ENCODE data around the gene PTGER3. TPM values are rescaled to one million over a fixed set of nuclear protein-coding genes. Genes with fewer than 3 reads are reported as not detected.

The PTGER3 gene
- total RNA-seq, 1 donor from 2014 or later: 1.9 TPM

DNA sequence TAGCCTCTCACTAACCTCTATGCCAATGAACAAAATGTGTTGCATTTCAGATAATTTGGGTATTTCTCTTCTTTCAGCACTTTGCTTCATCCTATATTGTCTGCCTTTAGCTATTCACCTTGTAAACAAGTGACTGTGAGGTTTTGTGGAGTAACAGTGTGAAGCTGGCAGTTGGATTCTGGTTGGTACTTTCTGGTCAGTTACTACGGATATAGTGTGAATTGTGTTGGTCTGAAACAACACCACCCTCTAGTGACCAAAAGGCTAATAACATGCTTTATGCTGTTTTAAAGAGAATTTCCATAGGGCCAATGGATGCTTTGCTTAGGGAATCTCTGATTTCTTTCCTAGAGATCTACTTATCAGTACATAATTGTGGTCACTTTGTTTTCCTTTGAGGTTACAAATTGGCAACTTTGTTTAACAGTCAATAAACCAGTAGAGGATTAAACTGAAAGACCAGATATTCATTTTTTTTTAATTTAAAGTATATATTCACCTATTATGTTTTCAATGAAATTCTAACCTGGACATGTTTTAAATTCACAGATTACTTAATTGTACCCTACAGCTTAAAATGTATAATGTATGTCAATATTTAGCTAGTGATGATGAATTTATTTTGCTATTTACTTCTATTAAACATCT lies 2.5 kb upstream of the PTGER3 start:
- peaks cover 19% of the 10 kb centered on the region for H3K4me1 ChIP-seq
- ATAC-seq (peak; percentile 64 to 66), DNase-seq (no peak)
- H3K36me3 ChIP-seq: no peaks in the 10 kb centered on the region
- intact Hi-C loops (cut with DNase I): loop anchor here (5.0 kb wide), 1 partner anchor 363 kb away; no protein-coding TSS in a partner anchor
- H3K9me3 ChIP-seq: no peaks in the 10 kb centered on the region
- no peak overlapping the region for H3K4me3 ChIP-seq
- peaks cover 27% of the 10 kb centered on the region for H3K27me3 ChIP-seq (ENCODE audit: low read depth)
- TF ChIP-seq, protein P1, sequence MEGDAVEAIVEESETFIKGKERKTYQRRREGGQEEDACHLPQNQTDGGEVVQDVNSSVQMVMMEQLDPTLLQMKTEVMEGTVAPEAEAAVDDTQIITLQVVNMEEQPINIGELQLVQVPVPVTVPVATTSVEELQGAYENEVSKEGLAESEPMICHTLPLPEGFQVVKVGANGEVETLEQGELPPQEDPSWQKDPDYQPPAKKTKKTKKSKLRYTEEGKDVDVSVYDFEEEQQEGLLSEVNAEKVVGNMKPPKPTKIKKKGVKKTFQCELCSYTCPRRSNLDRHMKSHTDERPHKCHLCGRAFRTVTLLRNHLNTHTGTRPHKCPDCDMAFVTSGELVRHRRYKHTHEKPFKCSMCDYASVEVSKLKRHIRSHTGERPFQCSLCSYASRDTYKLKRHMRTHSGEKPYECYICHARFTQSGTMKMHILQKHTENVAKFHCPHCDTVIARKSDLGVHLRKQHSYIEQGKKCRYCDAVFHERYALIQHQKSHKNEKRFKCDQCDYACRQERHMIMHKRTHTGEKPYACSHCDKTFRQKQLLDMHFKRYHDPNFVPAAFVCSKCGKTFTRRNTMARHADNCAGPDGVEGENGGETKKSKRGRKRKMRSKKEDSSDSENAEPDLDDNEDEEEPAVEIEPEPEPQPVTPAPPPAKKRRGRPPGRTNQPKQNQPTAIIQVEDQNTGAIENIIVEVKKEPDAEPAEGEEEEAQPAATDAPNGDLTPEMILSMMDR (IDR thresholded peaks at IDR 0.05): peak; percentile 71
- H3K27ac ChIP-seq: no peak overlapping the region

DNA sequence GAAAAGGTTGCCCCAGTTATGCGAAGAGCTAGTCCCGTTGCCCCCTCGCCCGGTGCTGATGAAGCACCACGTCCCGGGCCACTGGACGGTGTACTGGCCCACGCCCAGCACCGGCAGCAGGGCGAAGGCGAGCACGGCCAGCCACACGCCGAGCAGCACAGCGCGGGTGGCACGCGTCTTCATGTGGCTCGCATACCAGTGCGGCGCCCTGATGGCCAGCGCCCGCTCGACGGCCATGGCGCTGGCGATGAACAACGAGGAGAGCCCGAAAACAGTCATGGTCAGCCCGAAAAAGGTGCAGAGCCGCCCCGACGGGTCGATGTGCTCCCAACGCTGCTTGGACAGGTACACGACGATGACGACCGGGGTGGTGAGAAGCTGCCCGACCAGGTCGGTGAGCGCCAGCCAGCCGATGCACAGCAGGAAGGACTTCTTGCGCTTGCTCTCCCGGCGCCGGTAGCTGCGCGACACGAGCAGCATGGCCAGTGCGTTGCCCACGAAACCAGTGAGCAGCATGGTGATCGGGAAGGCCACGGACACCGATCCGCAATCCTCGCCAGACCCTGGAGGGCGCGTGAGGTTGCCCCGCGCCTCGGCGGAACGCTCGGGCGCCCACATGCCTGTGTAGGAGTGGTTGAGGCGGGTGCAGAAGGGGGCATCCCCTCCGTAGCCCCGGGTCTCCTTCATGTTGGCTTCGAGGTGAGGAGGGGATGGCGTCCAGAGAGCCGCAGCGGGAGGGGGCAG lies 553 bp downstream of the PTGER3 start:
- Histone ChIP-seq H3K4me1 (peaks cover 19% of the 10 kb centered on the region), H3K27ac (no peak overlapping the region), H3K27me3 (ENCODE audit: low read depth) (peaks cover 27% of the 10 kb centered on the region), H3K9me3 (no peaks in the 10 kb centered on the region), H3K36me3 (no peaks in the 10 kb centered on the region), H3K4me3 (peak overlapping the region; percentile 59)
- ATAC-seq (peak; percentile 59 to 63), DNase-seq (peak; percentile 53)
- TF ChIP-seq, protein P1 (IDR thresholded peaks at IDR 0.05): no peak
- intact Hi-C loops (cut with DNase I): loop anchor here (5.0 kb wide), 1 partner anchor 360 kb away; no protein-coding TSS in a partner anchor

DNA sequence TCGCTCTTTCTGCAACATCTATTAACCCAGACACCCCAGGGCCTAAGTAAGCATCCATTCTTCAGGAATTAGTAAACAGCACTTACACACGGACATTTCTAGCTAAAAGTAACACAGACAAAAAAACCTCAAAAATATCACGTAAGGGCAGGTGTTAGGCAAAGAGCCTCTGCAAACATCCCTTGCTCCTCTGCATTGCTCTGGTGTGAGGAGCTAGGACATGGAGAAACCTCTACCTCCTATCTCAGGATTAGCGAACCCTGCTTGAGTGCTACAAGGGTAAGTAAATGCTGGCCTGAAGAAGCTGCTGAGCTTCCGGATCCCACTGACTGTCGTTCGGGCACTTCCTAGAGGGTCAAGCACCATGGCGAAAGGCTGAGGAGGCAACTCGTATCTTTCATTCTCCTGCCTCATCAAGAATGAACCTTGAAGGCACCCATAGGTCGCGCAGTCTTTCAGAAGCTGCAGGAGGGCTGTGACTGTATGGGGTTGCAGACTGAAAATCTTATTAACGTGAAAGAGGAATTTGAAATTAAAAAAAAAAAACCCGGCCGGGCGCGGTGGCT lies 2.1 kb downstream of the PTGER3 start:
- Histone ChIP-seq H3K9me3 (no peaks in the 10 kb centered on the region), H3K4me3 (peak overlapping the region; percentile 10), H3K36me3 (no peaks in the 10 kb centered on the region), H3K27me3 (ENCODE audit: low read depth) (peaks cover 27% of the 10 kb centered on the region), H3K27ac (no peak overlapping the region), H3K4me1 (peaks cover 19% of the 10 kb centered on the region)
- no peak for ATAC-seq
- intact Hi-C loops (cut with DNase I): loop anchor here (5.0 kb wide), 1 partner anchor 358 kb away; no protein-coding TSS in a partner anchor
- DNase-seq: no peak
- TF ChIP-seq, protein P1 (IDR thresholded peaks at IDR 0.05): no peak

DNA sequence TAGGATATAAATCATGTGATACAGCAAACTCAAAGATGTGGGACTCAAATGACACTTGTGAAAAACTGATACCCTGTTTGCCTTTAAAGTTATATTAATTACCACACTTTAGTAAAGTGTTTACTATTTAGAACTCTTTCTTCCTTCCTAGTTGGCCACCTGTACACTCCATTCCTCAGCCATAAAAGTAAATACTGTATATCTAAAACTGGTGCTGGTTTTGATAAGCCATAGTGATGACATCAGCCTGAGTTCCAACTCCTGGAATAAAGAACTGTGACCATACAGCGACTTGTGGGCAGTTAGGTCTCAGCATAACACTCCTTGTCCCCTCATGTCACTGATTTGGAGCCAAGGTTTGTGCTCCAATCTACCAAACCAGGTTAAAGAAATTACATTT lies 2.8 kb downstream of the PTGER3 start:
- intact Hi-C loops (cut with DNase I): loop anchor here (5.0 kb wide), 1 partner anchor 358 kb away; no protein-coding TSS in a partner anchor
- peaks cover 19% of the 10 kb centered on the region for H3K4me1 ChIP-seq
- DNase-seq (no peak), ATAC-seq (no peak)
- no peaks in the 10 kb centered on the region for H3K9me3 ChIP-seq
- TF ChIP-seq, protein P1 (IDR thresholded peaks at IDR 0.05): no peak
- H3K36me3 ChIP-seq: no peaks in the 10 kb centered on the region
- peaks cover 27% of the 10 kb centered on the region for H3K27me3 ChIP-seq (ENCODE audit: low read depth)
- H3K4me3 ChIP-seq: no peak overlapping the region
- H3K27ac ChIP-seq: no peak overlapping the region

DNA sequence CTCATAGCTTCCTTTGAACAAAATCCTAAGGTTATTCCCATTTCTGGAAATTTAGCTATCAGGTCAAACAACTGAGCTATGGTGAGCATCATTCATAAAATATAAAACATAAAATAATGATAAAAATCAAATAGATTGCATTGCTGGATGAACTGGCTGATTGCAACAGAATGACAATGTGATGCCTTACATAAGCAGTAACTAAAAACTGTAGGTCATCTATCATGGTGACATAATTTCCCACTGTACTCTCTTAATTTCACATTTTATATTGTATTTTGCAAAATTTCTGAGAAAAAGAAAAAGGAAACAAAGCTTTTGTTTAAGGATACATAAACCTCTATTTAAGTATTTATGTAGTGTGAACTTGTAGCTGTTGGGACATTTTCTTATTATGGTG lies 4.6 kb downstream of the PTGER3 start:
- no peaks in the 10 kb centered on the region for H3K36me3 ChIP-seq
- no peaks in the 10 kb centered on the region for H3K9me3 ChIP-seq
- ATAC-seq (no peak), DNase-seq (no peak)
- TF ChIP-seq, protein P1 (IDR thresholded peaks at IDR 0.05): no peak
- peaks cover 19% of the 10 kb centered on the region for H3K27me3 ChIP-seq (ENCODE audit: low read depth)
- H3K4me3 ChIP-seq: no peak overlapping the region
- H3K4me1 ChIP-seq: peaks cover 18% of the 10 kb centered on the region
- no peak overlapping the region for H3K27ac ChIP-seq
- intact Hi-C loops (cut with DNase I): no loop called here
